ENCODE data around the gene IQGAP1. TPM values are rescaled to one million over a fixed set of nuclear protein-coding genes. Genes with fewer than 3 reads are reported as not detected.
"Not testable (repeated sequence)": the region's sequence is repeated elsewhere in the genome, so short reads cannot be mapped to it uniquely, and the experiment has no call there.

The IQGAP1 gene
- total and polyA plus RNA-seq, 5 donors, result 30.0 to 57.9 (median 53.6) TPM

DNA sequence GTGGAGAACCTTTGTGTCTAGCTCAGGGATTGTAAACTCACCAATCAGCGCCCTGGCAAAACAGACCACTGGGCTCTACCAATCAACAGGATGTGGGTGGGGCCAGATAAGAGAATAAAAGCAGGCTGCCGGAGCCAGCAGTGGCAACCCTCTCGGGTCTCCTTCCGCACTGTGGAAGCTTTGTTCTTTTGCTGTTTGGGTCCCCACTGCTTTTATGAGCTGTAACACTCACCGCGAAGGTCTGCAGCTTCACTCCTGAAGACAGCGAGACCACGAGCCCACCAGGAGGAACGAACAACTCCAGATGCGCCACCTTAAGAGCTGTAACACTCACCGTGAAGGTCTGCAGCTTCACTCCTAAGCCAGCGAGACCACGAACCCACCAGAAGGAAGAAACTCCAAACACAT is 123.2 kb downstream of the IQGAP1 start:
- DNase-seq; ATAC-seq; H3K27me3 ChIP-seq (ENCODE audit: control insufficient read depth, insufficient read depth); H3K27ac ChIP-seq (ENCODE audit: low read length); H3K9me3 ChIP-seq (ENCODE audit: control insufficient read depth, low read length); intact Hi-C loops (cut with DNase I); H3K4me1 ChIP-seq (ENCODE audit: control insufficient read depth, insufficient read depth, low read length); H3K4me3 ChIP-seq (ENCODE audit: low read length): not testable (repeated sequence)
- 92% methylated on average over 13 of the region's 13 CpGs for WGBS

DNA sequence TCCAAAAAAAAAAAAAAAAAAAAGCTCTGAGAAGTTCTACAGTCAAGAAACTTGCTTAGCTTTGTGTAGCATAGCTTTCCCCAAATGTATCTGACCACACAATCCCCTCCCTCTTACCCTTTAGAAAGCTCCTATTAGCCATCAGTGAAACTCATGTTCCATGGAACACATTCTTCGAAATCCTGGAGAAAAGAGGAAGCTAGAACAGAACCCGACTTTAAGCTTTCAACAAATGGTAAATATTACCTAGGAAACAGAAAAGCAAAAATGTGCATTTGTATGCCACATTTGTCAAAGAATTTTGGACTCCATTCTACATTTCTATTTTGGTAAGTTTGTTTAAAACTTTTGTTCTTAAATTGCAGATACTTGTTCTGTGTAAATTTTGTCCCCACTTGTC is 124.2 kb downstream of the IQGAP1 start:
- WGBS, result 70% methylated on average over 2 of the region's 2 CpGs
- no peak for ATAC-seq
- intact Hi-C loops (cut with DNase I), result no loop called here

DNA sequence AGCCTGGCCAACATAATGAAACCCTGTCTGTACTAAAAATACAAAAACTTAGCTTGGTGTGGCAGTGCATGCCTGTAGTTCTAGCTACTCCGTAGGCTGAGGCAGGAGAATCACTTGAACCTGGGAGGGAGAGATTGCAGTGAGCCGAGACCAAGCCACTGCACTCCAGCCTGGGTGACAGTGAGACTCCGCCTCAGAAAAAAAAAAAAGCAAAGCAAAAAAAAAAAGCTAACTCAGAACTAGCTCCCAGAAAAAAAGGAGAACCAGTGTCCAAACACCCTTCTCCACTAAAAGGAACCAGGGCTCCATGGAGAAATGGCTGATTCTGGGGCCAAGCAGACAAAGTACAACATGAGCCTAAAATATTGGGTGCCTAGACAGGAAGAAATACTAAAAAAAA is 124.9 kb downstream of the IQGAP1 start:
- intact Hi-C loops (cut with DNase I), result no loop called here
- Histone ChIP-seq H3K4me3 (ENCODE audit: low read length) (no peak overlapping the region), H3K4me1 (ENCODE audit: control insufficient read depth, insufficient read depth, low read length) (no peaks in the 10 kb centered on the region), H3K9me3 (ENCODE audit: control insufficient read depth, low read length) (no peaks in the 10 kb centered on the region), H3K27ac (ENCODE audit: low read length) (no peak overlapping the region), H3K27me3 (ENCODE audit: control insufficient read depth, insufficient read depth) (no peaks in the 10 kb centered on the region)
- ATAC-seq (no peak), DNase-seq (no peak)
- 83% methylated on average over 3 of the region's 3 CpGs for WGBS

More for the DNA sequence above, 124.2 kb downstream of the IQGAP1 start:
- no peak overlapping the region for H3K4me3 ChIP-seq (ENCODE audit: low read length)
- H3K4me1 ChIP-seq (ENCODE audit: control insufficient read depth, insufficient read depth, low read length), result no peaks in the 10 kb centered on the region
- no peak for DNase-seq
- no peaks in the 10 kb centered on the region for H3K9me3 ChIP-seq (ENCODE audit: control insufficient read depth, low read length)
- no peaks in the 10 kb centered on the region for H3K27me3 ChIP-seq (ENCODE audit: control insufficient read depth, insufficient read depth)
- H3K27ac ChIP-seq (ENCODE audit: low read length), result no peak overlapping the region

DNA sequence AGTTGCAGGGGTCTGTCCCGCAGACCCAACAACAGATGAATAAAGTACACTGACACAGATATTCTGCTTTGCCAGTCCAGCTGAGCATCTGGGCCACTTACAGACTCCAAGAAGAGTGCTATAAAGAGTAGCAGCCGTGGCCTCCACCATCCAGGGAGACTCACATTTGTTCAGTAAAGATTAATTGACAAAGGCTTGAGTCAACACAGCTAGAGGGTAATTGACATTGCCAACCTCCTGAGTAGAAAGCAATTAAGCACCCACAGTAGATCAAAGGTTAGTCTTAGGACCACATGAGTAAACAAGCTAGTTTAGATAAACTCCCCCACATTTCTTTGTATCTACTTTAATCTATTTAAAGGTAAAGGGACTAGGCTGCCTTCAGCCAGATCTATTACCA is 125.4 kb downstream of the IQGAP1 start:
- Histone ChIP-seq H3K4me1 (ENCODE audit: control insufficient read depth, insufficient read depth, low read length) (no peaks in the 10 kb centered on the region), H3K4me3 (ENCODE audit: low read length) (no peak overlapping the region), H3K9me3 (ENCODE audit: control insufficient read depth, low read length) (no peaks in the 10 kb centered on the region), H3K27me3 (ENCODE audit: control insufficient read depth, insufficient read depth) (no peaks in the 10 kb centered on the region), H3K27ac (ENCODE audit: low read length) (no peak overlapping the region)
- no peak for ATAC-seq
- no peak for DNase-seq
- intact Hi-C loops (cut with DNase I), result no loop called here
- WGBS, result 99% methylated on average over 2 of the region's 2 CpGs

DNA sequence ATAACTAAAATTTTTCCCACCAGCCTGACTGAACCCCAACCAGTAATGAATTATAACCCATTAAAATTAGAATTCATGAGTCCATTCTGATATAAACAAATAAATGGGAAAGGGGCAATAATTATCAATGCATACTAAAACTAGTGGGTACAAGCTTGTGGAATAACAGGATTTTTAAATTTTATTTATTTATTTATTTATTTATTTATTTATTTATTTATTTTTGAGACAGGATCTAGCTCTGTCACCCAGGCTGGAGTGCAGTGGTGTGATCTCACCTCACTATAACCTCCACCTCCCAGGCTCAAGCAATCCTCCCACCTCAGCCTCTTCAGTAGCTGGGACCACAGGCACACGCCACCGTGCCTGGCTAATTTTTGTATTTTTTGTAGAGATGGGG is 125.9 kb downstream of the IQGAP1 start:
- H3K4me3 ChIP-seq (ENCODE audit: low read length); H3K27ac ChIP-seq (ENCODE audit: low read length); DNase-seq; intact Hi-C loops (cut with DNase I); ATAC-seq; H3K4me1 ChIP-seq (ENCODE audit: control insufficient read depth, insufficient read depth, low read length); H3K9me3 ChIP-seq (ENCODE audit: control insufficient read depth, low read length); H3K27me3 ChIP-seq (ENCODE audit: control insufficient read depth, insufficient read depth): not testable (repeated sequence)
- 48% methylated on average over 2 of the region's 2 CpGs for WGBS

DNA sequence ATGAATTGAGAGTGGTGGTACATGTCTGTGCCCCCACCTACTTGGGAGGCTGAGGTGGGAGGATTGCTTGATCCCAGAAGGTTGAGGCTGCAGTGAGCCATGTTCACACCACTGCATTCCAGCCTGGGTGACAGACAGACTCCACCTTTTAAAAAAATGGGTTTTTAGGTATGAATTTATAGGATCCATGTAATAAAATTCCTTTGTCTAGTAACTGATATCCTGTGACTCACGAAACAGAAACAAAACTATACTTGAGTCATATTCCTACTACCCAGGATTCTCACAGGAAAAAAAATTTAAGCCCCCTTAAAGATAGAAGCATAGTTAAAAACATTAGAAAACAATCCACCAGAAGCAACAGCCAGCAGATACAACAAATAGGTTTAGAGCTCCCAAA is 131.6 kb downstream of the IQGAP1 start:
- no peaks in the 10 kb centered on the region for H3K27me3 ChIP-seq (ENCODE audit: control insufficient read depth, insufficient read depth)
- 78% methylated on average over 1 of the region's 1 CpG for WGBS
- ATAC-seq, result no peak
- DNase-seq, result no peak
- no peak overlapping the region for H3K4me3 ChIP-seq (ENCODE audit: low read length)
- H3K9me3 ChIP-seq (ENCODE audit: control insufficient read depth, low read length), result no peaks in the 10 kb centered on the region
- H3K27ac ChIP-seq (ENCODE audit: low read length), result no peak overlapping the region
- intact Hi-C loops (cut with DNase I), result no loop called here
- no peaks in the 10 kb centered on the region for H3K4me1 ChIP-seq (ENCODE audit: control insufficient read depth, insufficient read depth, low read length)

DNA sequence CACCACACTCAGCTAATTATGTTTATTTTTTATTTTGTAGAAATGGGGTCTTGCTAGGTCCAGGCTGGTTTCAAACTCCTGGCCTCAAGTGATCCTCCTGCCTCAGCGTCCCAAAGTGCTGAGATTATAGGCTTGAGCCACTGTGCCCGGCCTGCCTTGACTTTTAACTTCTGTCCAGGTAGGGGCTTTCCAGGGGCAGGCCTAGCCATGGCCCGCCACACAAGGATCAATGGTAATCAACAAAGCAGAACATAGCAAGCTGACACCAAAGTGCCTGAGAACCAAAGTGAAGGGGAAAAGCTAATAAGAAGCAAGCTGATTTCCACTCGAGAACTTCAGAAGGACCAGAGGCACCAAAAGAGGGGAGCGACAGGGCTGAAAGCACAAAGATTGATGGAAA is 132.3 kb downstream of the IQGAP1 start:
- intact Hi-C loops (cut with DNase I), result no loop called here
- H3K27me3 ChIP-seq (ENCODE audit: control insufficient read depth, insufficient read depth), result no peaks in the 10 kb centered on the region
- no peak overlapping the region for H3K27ac ChIP-seq (ENCODE audit: low read length)
- WGBS, result 90% methylated on average over 5 of the region's 5 CpGs
- no peak overlapping the region for H3K4me3 ChIP-seq (ENCODE audit: low read length)
- no peaks in the 10 kb centered on the region for H3K9me3 ChIP-seq (ENCODE audit: control insufficient read depth, low read length)
- H3K4me1 ChIP-seq (ENCODE audit: control insufficient read depth, insufficient read depth, low read length), result no peaks in the 10 kb centered on the region
- DNase-seq (no peak), ATAC-seq (no peak)

DNA sequence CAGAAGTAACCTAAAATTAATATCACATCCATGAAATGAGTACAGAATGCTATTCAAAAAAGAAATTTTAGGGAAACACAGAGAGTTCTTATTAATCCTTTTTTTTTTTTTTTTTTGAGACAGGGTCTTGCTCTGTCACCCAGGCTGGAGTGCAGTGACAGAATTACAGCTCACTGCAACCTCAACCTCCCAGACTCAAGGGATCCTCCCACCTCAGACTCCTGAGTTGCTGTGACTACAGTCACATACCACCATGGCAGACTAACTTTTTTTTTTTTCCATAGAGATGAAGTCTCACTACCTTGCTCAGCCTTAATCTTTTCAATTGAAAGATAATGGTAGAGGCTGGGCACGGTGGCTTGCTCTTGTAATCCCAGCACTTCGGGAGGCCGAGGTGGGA is 135.3 kb downstream of the IQGAP1 start:
- ATAC-seq (no peak), DNase-seq (no peak)
- WGBS, result 92% methylated on average over 3 of the region's 3 CpGs
- Histone ChIP-seq H3K9me3 (ENCODE audit: control insufficient read depth, low read length) (no peaks in the 10 kb centered on the region), H3K4me3 (ENCODE audit: low read length) (no peak overlapping the region), H3K27me3 (ENCODE audit: control insufficient read depth, insufficient read depth) (no peaks in the 10 kb centered on the region), H3K27ac (ENCODE audit: low read length) (no peak overlapping the region), H3K4me1 (ENCODE audit: control insufficient read depth, insufficient read depth, low read length) (no peaks in the 10 kb centered on the region)
- intact Hi-C loops (cut with DNase I), result no loop called here

DNA sequence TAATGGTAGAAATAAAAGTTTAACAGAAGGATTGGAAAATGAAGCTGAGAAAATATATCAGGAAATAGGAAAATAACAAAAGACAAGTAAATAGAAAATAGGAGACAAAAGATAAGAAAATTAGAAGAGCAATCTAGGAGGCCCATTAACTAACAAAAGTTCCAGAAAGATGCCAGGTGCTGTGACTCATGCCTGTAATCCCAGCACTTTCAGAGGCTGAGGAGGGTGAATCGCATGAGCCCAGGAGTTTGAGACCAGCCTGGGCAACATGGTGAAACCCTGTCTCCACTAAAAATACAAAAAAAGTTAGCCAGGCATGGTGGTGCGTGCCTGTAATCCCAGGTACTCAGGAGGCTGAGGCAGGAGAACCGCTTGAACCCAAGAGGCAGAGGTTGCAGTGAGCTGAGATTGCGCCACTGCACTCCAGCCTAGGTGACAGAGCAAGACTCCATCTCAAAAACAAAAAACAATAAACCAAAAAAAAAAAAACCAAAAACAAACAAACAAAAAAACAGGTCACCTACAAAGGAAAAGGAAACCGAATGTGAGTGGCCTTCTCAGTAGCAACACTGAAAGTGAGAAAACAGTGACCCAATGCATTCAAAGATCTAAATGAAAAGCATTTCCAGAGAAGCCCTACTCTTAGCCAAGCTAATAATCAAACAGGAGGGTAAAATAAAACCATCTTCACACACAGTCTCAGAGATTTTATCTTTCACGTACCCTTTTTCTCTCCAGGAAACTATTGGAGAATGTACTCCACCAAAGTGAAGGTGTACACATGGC is 136.2 kb downstream of the IQGAP1 start:
- WGBS, result 90% methylated on average over 6 of the region's 6 CpGs

DNA sequence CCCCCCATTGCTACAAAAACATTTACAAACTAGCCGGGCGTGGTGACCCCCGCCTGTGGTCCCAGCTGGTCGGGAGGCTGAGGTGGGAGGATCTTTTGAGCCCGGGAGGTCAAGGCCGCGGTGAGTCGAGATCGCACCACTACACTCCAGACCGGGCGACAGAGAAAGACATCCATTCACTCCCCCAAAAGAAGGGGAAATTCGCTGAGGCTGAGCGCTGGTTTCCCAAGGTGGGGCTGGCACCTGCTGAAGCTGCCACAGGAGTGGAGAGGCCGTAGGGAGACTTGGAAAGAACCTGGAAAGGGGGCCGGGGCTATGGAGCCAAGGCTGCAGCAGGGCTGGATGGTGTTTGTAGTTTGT is 140.9 kb downstream of the IQGAP1 start:
- DNase-seq, result peak in 2 of 3 donors; percentile 16 to 57
- H3K9me3 ChIP-seq (ENCODE audit: control insufficient read depth, low read length), result no peaks in the 10 kb centered on the region
- H3K27me3 ChIP-seq (ENCODE audit: control insufficient read depth, insufficient read depth), result no peaks in the 10 kb centered on the region
- peak overlapping the region; percentile 87 for H3K4me3 ChIP-seq (ENCODE audit: low read length)
- intact Hi-C loops (cut with DNase I), result loop anchor here in 1 of 4 donors (5.0 kb wide), 1 partner anchor 73 kb away; no protein-coding TSS in a partner anchor
- H3K27ac ChIP-seq (ENCODE audit: low read length), result no peak overlapping the region
- H3K4me1 ChIP-seq (ENCODE audit: control insufficient read depth, insufficient read depth, low read length), result peaks cover under 1% of the 10 kb centered on the region
- no peak for ATAC-seq
- WGBS, result 78% methylated on average over 15 of the region's 15 CpGs

More for the DNA sequence above, 136.2 kb downstream of the IQGAP1 start:
- H3K9me3 ChIP-seq (ENCODE audit: control insufficient read depth, low read length); DNase-seq; H3K27me3 ChIP-seq (ENCODE audit: control insufficient read depth, insufficient read depth); H3K4me1 ChIP-seq (ENCODE audit: control insufficient read depth, insufficient read depth, low read length); intact Hi-C loops (cut with DNase I); H3K4me3 ChIP-seq (ENCODE audit: low read length); ATAC-seq; H3K27ac ChIP-seq (ENCODE audit: low read length): not testable (repeated sequence)

DNA sequence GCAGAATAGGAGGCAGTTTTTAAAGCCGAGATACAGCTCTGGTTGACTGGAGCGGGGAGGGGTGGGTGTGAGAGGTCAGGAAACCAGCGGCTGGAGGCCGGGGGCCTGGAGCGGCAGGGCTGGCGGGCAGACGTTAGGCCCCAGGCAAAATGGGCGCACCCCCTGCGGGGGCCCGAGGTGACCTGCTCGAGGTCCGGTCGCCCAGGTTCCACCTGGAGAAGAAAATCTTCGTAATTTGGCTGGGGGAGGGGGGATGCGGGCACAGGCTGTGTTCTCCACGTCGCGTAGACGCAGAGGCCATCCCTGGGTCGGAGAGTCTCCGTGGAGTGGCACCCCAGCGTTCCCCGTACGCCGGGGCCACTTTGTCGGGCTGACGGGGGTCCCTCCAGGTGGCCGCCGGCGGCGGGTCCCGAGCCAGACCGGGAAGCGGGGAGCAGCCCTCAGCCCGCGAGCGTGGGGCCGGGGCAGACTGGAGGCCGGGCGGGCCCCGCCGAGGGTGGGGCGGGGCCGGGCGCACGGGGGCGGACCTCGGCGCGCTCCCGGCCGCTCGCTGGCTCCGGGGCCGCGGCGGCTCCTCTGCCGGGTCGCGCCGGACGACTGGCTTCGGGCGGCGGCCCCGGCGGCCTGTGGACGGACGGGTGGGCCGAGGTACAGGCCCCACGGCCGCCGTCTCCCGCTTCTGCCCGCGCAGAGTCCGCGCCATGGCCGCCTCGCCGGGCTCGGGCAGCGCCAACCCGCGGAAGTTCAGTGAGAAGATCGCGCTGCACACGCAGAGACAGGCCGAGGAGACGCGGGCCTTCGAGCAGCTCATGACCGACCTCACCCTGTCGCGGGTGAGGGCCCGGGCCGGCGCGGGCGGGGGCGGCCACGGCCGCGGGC is 141.6 kb downstream of the IQGAP1 start, which contains the start of gene CRTC3:
Gene CRTC3 (plus strand): TSS at position 553 of the 879 bp plus-strand sequence. CDS start 149 bp downstream, at position 702.
- H3K9me3 ChIP-seq (ENCODE audit: control insufficient read depth, low read length), result no peaks in the 10 kb centered on the region
- WGBS, result 1% methylated on average over 104 of the region's 104 CpGs
- peaks cover 2% of the 10 kb centered on the region for H3K4me1 ChIP-seq (ENCODE audit: control insufficient read depth, insufficient read depth, low read length)
- peak within 1 kb of the TSS; percentile 89 for H3K27ac ChIP-seq (ENCODE audit: low read length)
- peak; percentile 45 to 84 (median 81) for DNase-seq
- H3K27me3 ChIP-seq (ENCODE audit: control insufficient read depth, insufficient read depth), result no peaks in the 10 kb centered on the region
- intact Hi-C loops (cut with DNase I), result loop anchor here in 2 of 4 donors (5.0 to 10.0 kb wide), 2 partner anchors 73 to 75 kb away; no protein-coding TSS in a partner anchor
- ATAC-seq, result peak; percentile 91 to 95
- H3K4me3 ChIP-seq (ENCODE audit: low read length), result peak within 1 kb of the TSS; percentile 87
